K562 (cell line): Measurements from ENCODE around the gene FSIP2. TPM values are rescaled to one million over a fixed set of nuclear protein-coding genes. Genes with fewer than 3 reads are reported as not detected.

Source experiments
- ATAC-seq: fragments of 200-7000 bp; cut with Tn5 transposase; 3 replicates; pipeline ENCODE4 v1.9.1; 2020; ENCODE audit warnings: moderate library complexity
- BruUV-seq: library from RNA; stranded (reverse); fragments of 400-500 nt; replicated peaks from 2 replicates; lab custom pipeline; 2021; lab: Mats Ljungman, UMichigan
- CTCF ChIA-PET: fragments of 300-600 bp; formaldehyde crosslinking; extraction: SDS; loops from one replicate; lab custom pipeline; 2021; ENCODE audit warnings: low intra/inter-chr PET ratio; lab: Yijun Ruan, JAX
- POLR2A ChIA-PET: fragments of 300-600, 350-650 bp; sonication (Branson Sonifier 250); formaldehyde crosslinking; extraction: SDS; loops from one replicate; lab custom pipeline; 2021; ENCODE audit warnings: antibody characterized with exemption, inconsistent platforms; lab: Yijun Ruan, JAX
- DNase-seq, 4 experiments: peaks; one replicate each; pipeline versions ENCODE4 v3.0.0 to v3.0.0-alpha.2; 2011 to 2018; ENCODE audit warnings: low spot score in 3 of 4, mixed read lengths in 3 of 4; ENCODE audit errors: extremely low read depth in 1 of 4
- FAIRE-seq: peaks from 2 replicates; lab custom pipeline; 2011; peaks lifted over from hg19 to GRCh38; lab: Jason Lieb, UNC
- H2AFZ ChIP-seq: 2 replicates; pipeline ENCODE4 v1.6.0; 2011; ENCODE audit warnings: low read depth, low read length, control low read depth, inconsistent platforms
- H3K27ac ChIP-seq: fragments of 200-600 bp; 3 replicates; pipeline ENCODE4 v1.8.0; 2011; ENCODE audit warnings: low read depth, mild to moderate bottlenecking, control low read depth, inconsistent platforms, low read length, moderate library complexity, mixed read lengths; ENCODE audit errors: extremely low read depth
- H3K27me3 ChIP-seq, 2 experiments: fragments of 300-600 bp in 1 of 2; 2 replicates in 1 of 2; 3 replicates in 1 of 2; pipeline versions ENCODE4 v1.6.0 to v1.8.0; 2011; ENCODE audit warnings: inconsistent platforms in 2 of 2, low read length in 2 of 2, mild to moderate bottlenecking in 1 of 2, mixed read lengths in 1 of 2, moderate library complexity in 1 of 2; ENCODE audit not compliant: control insufficient read depth in 2 of 2, insufficient read depth in 2 of 2
- H3K36me3 ChIP-seq: fragments of 300-600 bp; 3 replicates; pipeline ENCODE4 v1.8.0; 2011; ENCODE audit warnings: mild to moderate bottlenecking, low read length, inconsistent platforms; ENCODE audit not compliant: control insufficient read depth, insufficient read depth
- H3K4me1 ChIP-seq, 2 experiments: fragments of 200-600 bp in 1 of 2; replicated peaks in 1 of 2; 2 replicates in 1 of 2; 3 replicates in 1 of 2; pipeline versions ENCODE4 v1.5.1 to v1.8.0; 2011; ENCODE audit warnings: inconsistent platforms in 2 of 2, low read length in 2 of 2, mild to moderate bottlenecking in 1 of 2, mixed read lengths in 1 of 2, moderate library complexity in 1 of 2; ENCODE audit not compliant: control insufficient read depth in 2 of 2, insufficient read depth in 2 of 2
- H3K4me2 ChIP-seq: 2 replicates; pipeline ENCODE4 v1.6.1; 2011; ENCODE audit warnings: low read length, control low read depth, inconsistent platforms, mixed read lengths; ENCODE audit not compliant: insufficient read depth
- H3K4me3 ChIP-seq: fragments of 200-600 bp; sonication (generic), shearing (Covaris generic); 2 replicates; pipeline ENCODE4 v1.5.1; 2016; ENCODE audit warnings: control low read depth, inconsistent platforms
- H3K79me2 ChIP-seq: fragments of 200-600 bp; 3 replicates; pipeline ENCODE4 v1.8.0; 2011; ENCODE audit warnings: low read length, inconsistent platforms; ENCODE audit not compliant: control insufficient read depth, insufficient read depth
- H3K9ac ChIP-seq, 2 experiments: 2 replicates each; pipeline versions ENCODE4 v1.6.0 to v1.6.1; 2011; ENCODE audit warnings: low read depth in 2 of 2, low read length in 2 of 2, control low read depth in 1 of 2, inconsistent platforms in 1 of 2, mild to moderate bottlenecking in 1 of 2, mixed read lengths in 1 of 2; ENCODE audit not compliant: insufficient read depth in 1 of 2
- H3K9me1 ChIP-seq: one replicate; pipeline ENCODE4 v1.6.0; 2011; ENCODE audit warnings: inconsistent platforms, mild to moderate bottlenecking, low read length, moderate library complexity; ENCODE audit not compliant: control insufficient read depth, insufficient read depth
- H3K9me3 ChIP-seq: replicated peaks from 2 replicates; pipeline ENCODE4 v1.5.1; 2011; ENCODE audit warnings: low read depth, low read length, inconsistent platforms; ENCODE audit not compliant: control insufficient read depth, insufficient read depth
- H4K20me1 ChIP-seq: replicated peaks from 2 replicates; pipeline ENCODE4 v1.6.1; 2011; ENCODE audit warnings: low read length, inconsistent platforms, mixed read lengths; ENCODE audit not compliant: control insufficient read depth, insufficient read depth
- ELK3 ChIP-seq: fragments of 450-650 bp; formaldehyde crosslinking; IDR thresholded peaks from 2 replicates; pipeline ENCODE4 v1.4.0; 2020; ENCODE audit warnings: mild to moderate bottlenecking
- HIVEP1 ChIP-seq: fragments of 250-450 bp; sonication (Bioruptor Pico); IDR thresholded peaks from 2 replicates; pipeline ENCODE4 v1.4.0; 2020; ENCODE audit warnings: mild to moderate bottlenecking
- HMBOX1 ChIP-seq: sonication (generic); IDR thresholded peaks from 2 replicates; pipeline ENCODE4 v1.6.1; 2016
- MCM3 ChIP-seq: fragments of 450-650 bp; IDR thresholded peaks from 2 replicates; pipeline ENCODE4 v1.6.1; 2016
- NCOA6 ChIP-seq: fragments of 450-650 bp; IDR thresholded peaks from 2 replicates; pipeline ENCODE4 v1.6.1; 2017; ENCODE audit warnings: mild to moderate bottlenecking
- SPI1 ChIP-seq: IDR thresholded peaks from 2 replicates; pipeline ENCODE4 v1.6.1; 2011; ENCODE audit warnings: low read depth, low read length, control low read depth, borderline replicate concordance
- WGBS: fragments of 100-300 bp; shearing (Covaris generic); methylation state at CpG from one replicate; pipeline ENCODE4 v1.1.6; 2016; ENCODE audit warnings: low coverage, mixed read lengths; ENCODE audit not compliant: insufficient coverage; ENCODE audit errors: missing lambda C conversion rate; 5-methylcytosine and 5-hydroxymethylcytosine counted together
- in situ Hi-C: fragments of 300-500 bp; cut with MboI; formaldehyde crosslinking; loops from 4 replicates; pipeline ENCODE4 v1.15.0; 2018; ENCODE audit warnings: inconsistent platforms, mixed read lengths
- intact Hi-C: fragments of 100-400 bp; cut with micrococcal nuclease; formaldehyde crosslinking; loops from 2 replicates; pipeline ENCODE4 v1.14.2; 2022
- polyA plus RNA-seq, 8 experiments: library from polyadenylated mRNA; depleted of rRNA in 4 of 8; stranded (reverse) in 5 of 8; unstranded in 3 of 8; fragments of >200 nt; fragmentation: Nextera tagmentation in 2 of 8; fragmentation: Illumina TruSeq in 1 of 8; extraction: Ambion mirVana in 2 of 8; extraction: Trizol in 1 of 8; gene quantifications; 2 replicates each; pipeline versions ENCODE4 v1.2.1 to v1.2.3, GENCODE V29; 2011 to 2014; ENCODE audit warnings: inconsistent platforms in 1 of 8, missing spikeins in 1 of 8
- total RNA-seq, 7 experiments: library from RNA; depleted of rRNA in 6 of 7; stranded (reverse); fragments of >200 nt in 6 of 7; fragmentation: Illumina TruSeq in 2 of 7; extraction: Trizol in 2 of 7; gene quantifications; 2 replicates each; pipeline versions ENCODE4 v1.2.1 to v1.2.3, GENCODE V29; 2011 to 2021; ENCODE audit warnings: low replicate concordance in 1 of 7

The FSIP2 gene
- total and polyA plus RNA-seq, 9 of the 15 experiments (the other 6 are each of a cell fraction or from before 2014, with no cell fraction given) = 0.01 to 0.04 TPM; not detected in 7

GRCh38 chr2:185854885-185855284, 116.3 kb downstream of the FSIP2 start:
- Histone ChIP-seq H3K36me3 (no peaks in the 10 kb centered on the region), H3K9me3 (0 out of 2 replicates have a peak, but pooled peaks cover 3% of the 10 kb centered on the region)
- BruUV-seq = no TSS peak
- TF ChIP-seq SPI1 = no peak
- TF ChIP-seq NCOA6 = no peak
- TF ChIP-seq ELK3 (CRISPR knock-in tag) = no peak
- no peak for TF ChIP-seq HMBOX1
- TF ChIP-seq HIVEP1 (CRISPR knock-in tag) = no peak
- TF ChIP-seq MCM3 = no peak
- TF ChIP-seq, all 486 proteins: peak for 0
- Histone ChIP-seq H3K79me2 (no peaks in the 10 kb centered on the region), H3K27me3 (no peaks in the 10 kb centered on the region), H3K4me2 (no peak overlapping the region), H3K4me3 (no peak overlapping the region), H4K20me1 (no peaks in the 10 kb centered on the region), H3K27ac (no peak overlapping the region), H2AFZ (no peak overlapping the region), H3K9ac (no peak overlapping the region), H3K4me1 (no peaks in the 10 kb centered on the region), H3K9me1 (no peaks in the 10 kb centered on the region)
- 18% methylated on average over 4 of the region's 4 CpGs for WGBS
- CTCF ChIA-PET = no interaction called here
- POLR2A ChIA-PET = no interaction called here
- intact Hi-C loops (no loop called here), in situ Hi-C loops (no loop called here)
- no peak for FAIRE-seq
- no peak for ATAC-seq
- DNase-seq = no peak
